ENCODE results near the gene NUBPL. TPM values are rescaled to one million over a fixed set of nuclear protein-coding genes. Genes with fewer than 3 reads are reported as not detected.

NUBPL gene
- polyA plus RNA-seq, 2 of the 4 experiments (the other 2 are of a cell fraction), result 7.6 to 14.1 TPM

DNA sequence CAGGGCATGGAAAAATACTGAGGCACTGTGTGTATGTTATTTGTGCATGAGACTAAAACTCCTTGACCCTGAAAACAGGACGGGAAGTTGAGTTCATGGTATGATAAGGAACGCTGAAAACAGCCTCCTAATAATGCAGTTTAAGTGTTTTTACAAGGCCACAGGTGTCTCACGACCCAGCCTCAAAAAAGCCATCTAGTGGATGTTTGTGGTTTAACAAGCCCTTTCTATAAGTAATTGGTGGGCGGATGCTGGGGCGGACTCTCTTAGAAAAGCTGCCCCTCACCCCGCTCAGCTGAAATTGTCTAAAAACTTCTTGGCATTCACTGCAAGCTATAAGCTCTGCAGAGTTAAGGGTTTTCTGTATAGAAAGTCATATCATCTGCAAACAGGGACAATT is 184.5 kb downstream of the NUBPL start:
- 71% methylated on average over 6 of the region's 6 CpGs for WGBS (ENCODE audit: missing lambda C conversion rate)
- Histone ChIP-seq H3K27ac (no peak overlapping the region), H3K4me3 (no peak overlapping the region), H3K9me3 (peaks cover 19% of the 10 kb centered on the region; the same call in 2 of the 3 replicates), H3K4me2 (no peak overlapping the region), H3K4me1 (no peaks in the 10 kb centered on the region)
- ATAC-seq, result no peak
- FAIRE-seq, result no peak
- DNase-seq (ENCODE audit: low read depth in 1 of 2, low spot score in 1 of 2), result peak in 1 of 2 experiments; percentile 10
- ChIA-PET POLR2A (no interaction called here), CTCF (interaction anchor here (0.7 kb wide), 1 partner anchor 22 kb away, joined by 3 read pairs; no protein-coding TSS in a partner anchor)
- no peak for TF ChIP-seq TFCP2L1 (CRISPR knock-in tag; IDR thresholded peaks at IDR 0.05)
- TF ChIP-seq RFX5 (IDR thresholded peaks at IDR 0.05), result no peak
- no peak for TF ChIP-seq HDAC2 (IDR thresholded peaks at IDR 0.05)
- TF ChIP-seq PBX3 (IDR thresholded peaks at IDR 0.05), result no peak
- no peak for TF ChIP-seq TP53 (CRISPR knock-in tag; IDR thresholded peaks at IDR 0.05)
- TF ChIP-seq, protein P1, sequence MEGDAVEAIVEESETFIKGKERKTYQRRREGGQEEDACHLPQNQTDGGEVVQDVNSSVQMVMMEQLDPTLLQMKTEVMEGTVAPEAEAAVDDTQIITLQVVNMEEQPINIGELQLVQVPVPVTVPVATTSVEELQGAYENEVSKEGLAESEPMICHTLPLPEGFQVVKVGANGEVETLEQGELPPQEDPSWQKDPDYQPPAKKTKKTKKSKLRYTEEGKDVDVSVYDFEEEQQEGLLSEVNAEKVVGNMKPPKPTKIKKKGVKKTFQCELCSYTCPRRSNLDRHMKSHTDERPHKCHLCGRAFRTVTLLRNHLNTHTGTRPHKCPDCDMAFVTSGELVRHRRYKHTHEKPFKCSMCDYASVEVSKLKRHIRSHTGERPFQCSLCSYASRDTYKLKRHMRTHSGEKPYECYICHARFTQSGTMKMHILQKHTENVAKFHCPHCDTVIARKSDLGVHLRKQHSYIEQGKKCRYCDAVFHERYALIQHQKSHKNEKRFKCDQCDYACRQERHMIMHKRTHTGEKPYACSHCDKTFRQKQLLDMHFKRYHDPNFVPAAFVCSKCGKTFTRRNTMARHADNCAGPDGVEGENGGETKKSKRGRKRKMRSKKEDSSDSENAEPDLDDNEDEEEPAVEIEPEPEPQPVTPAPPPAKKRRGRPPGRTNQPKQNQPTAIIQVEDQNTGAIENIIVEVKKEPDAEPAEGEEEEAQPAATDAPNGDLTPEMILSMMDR (IDR thresholded peaks at IDR 0.05), result no peak
- no peak for TF ChIP-seq FOXS1 (CRISPR knock-in tag; IDR thresholded peaks at IDR 0.05)
- no peak for TF ChIP-seq GATA3 (IDR thresholded peaks at IDR 0.05; ENCODE audit: borderline replicate concordance)
- no peak for TF ChIP-seq KDM5A (IDR thresholded peaks at IDR 0.05)
- TF ChIP-seq MAZ (IDR thresholded peaks at IDR 0.05; ENCODE audit: borderline replicate concordance, low read depth, low read length), result no peak
- no peak for TF ChIP-seq REST (IDR thresholded peaks at IDR 0.05)
- TF ChIP-seq RARB (CRISPR knock-in tag; IDR thresholded peaks at IDR 0.05), result no peak
- TF ChIP-seq BHLHE40 (IDR thresholded peaks at IDR 0.05; ENCODE audit: low read depth, low read length), result no peak
- no peak for TF ChIP-seq E2F6 (IDR thresholded peaks at IDR 0.05; ENCODE audit: borderline replicate concordance, low read depth)
- no peak for TF ChIP-seq MYC (IDR thresholded peaks at IDR 0.05; ENCODE audit: borderline replicate concordance, low read length)
- TF ChIP-seq HOXB5 (CRISPR knock-in tag; IDR thresholded peaks at IDR 0.05), result no peak
- no peak for TF ChIP-seq PHF8 (IDR thresholded peaks at IDR 0.05; ENCODE audit: borderline replicate concordance, low read depth)
- no peak for TF ChIP-seq HOXA7 (CRISPR knock-in tag; IDR thresholded peaks at IDR 0.05)
- TF ChIP-seq EHF (CRISPR knock-in tag; IDR thresholded peaks at IDR 0.05), result no peak
- TF ChIP-seq SMC3 (IDR thresholded peaks at IDR 0.05), result no peak

DNA sequence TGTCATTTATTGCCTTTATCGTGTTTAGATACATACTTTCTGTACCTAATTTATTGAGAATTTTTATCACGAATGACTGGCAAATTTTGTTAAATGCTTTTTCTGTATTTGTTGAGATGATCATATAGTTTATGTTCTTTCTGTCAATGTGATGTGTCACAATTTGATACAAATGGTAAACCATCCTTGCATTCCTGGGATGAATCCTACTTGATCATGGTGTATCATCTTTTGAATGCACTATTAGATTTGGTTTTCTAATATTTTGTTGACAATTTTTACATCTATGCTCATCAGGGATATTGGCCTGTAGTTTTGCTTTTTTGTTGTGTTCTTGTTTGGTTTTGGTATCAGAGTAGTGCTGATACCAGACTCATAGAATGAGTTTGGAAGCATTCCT is 185.1 kb downstream of the NUBPL start:
- H3K4me3 ChIP-seq, result no peak overlapping the region
- POLR2A ChIA-PET, result no interaction called here
- no peak overlapping the region for H3K4me2 ChIP-seq
- H3K4me1 ChIP-seq, result no peaks in the 10 kb centered on the region
- FAIRE-seq (no peak), ATAC-seq (no peak), DNase-seq (ENCODE audit: low read depth in 1 of 2, low spot score in 1 of 2) (peak in 1 of 2 experiments; percentile 1)
- no peak overlapping the region for H3K27ac ChIP-seq
- 79% methylated on average over 2 of the region's 2 CpGs for WGBS (ENCODE audit: missing lambda C conversion rate)
- peaks cover 20% of the 10 kb centered on the region; the same call in 2 of the 3 replicates for H3K9me3 ChIP-seq
- CTCF ChIA-PET, result no interaction called here
- TF ChIP-seq, protein P2, sequence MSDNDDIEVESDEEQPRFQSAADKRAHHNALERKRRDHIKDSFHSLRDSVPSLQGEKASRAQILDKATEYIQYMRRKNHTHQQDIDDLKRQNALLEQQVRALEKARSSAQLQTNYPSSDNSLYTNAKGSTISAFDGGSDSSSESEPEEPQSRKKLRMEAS (IDR thresholded peaks at IDR 0.05), result no peak
- no peak for TF ChIP-seq POLR2AphosphoS2 (conservative IDR thresholded peaks at IDR 0.05; ENCODE audit: low read length)
- no peak for TF ChIP-seq PHF8 (IDR thresholded peaks at IDR 0.05; ENCODE audit: borderline replicate concordance, low read depth)
- no peak for TF ChIP-seq JUN (IDR thresholded peaks at IDR 0.05)
- no peak for TF ChIP-seq RARB (CRISPR knock-in tag; IDR thresholded peaks at IDR 0.05)
- no peak for TF ChIP-seq MAZ (IDR thresholded peaks at IDR 0.05; ENCODE audit: borderline replicate concordance, low read depth, low read length)
- TF ChIP-seq, protein P3, sequence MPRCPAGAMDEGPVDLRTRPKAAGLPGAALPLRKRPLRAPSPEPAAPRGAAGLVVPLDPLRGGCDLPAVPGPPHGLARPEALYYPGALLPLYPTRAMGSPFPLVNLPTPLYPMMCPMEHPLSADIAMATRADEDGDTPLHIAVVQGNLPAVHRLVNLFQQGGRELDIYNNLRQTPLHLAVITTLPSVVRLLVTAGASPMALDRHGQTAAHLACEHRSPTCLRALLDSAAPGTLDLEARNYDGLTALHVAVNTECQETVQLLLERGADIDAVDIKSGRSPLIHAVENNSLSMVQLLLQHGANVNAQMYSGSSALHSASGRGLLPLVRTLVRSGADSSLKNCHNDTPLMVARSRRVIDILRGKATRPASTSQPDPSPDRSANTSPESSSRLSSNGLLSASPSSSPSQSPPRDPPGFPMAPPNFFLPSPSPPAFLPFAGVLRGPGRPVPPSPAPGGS (IDR thresholded peaks at IDR 0.05), result no peak
- no peak for TF ChIP-seq EHMT2 (IDR thresholded peaks at IDR 0.05; ENCODE audit: low read depth)
- TF ChIP-seq ZNF302 (CRISPR knock-in tag; IDR thresholded peaks at IDR 0.05), result no peak
- TF ChIP-seq HOXB5 (CRISPR knock-in tag; IDR thresholded peaks at IDR 0.05), result no peak
- TF ChIP-seq EHF (CRISPR knock-in tag; IDR thresholded peaks at IDR 0.05), result no peak
- no peak for TF ChIP-seq CHD2 (IDR thresholded peaks at IDR 0.05; ENCODE audit: low read length, partially characterized antibody)
- no peak for TF ChIP-seq FOXS1 (CRISPR knock-in tag; IDR thresholded peaks at IDR 0.05)
- no peak for TF ChIP-seq TP53 (CRISPR knock-in tag; IDR thresholded peaks at IDR 0.05)
- TF ChIP-seq, protein P4, sequence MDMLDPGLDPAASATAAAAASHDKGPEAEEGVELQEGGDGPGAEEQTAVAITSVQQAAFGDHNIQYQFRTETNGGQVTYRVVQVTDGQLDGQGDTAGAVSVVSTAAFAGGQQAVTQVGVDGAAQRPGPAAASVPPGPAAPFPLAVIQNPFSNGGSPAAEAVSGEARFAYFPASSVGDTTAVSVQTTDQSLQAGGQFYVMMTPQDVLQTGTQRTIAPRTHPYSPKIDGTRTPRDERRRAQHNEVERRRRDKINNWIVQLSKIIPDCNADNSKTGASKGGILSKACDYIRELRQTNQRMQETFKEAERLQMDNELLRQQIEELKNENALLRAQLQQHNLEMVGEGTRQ (IDR thresholded peaks at IDR 0.05), result no peak

Data from A549 (cell line).